ENCODE measurements around the gene FUZ. TPM values are rescaled to one million over a fixed set of nuclear protein-coding genes. Genes with fewer than 3 reads are reported as not detected.

Gene FUZ
- total and polyA plus RNA-seq, 2 of the 4 experiments (the other 2 are of a cell fraction) = 12.1 to 14.3 TPM

DNA sequence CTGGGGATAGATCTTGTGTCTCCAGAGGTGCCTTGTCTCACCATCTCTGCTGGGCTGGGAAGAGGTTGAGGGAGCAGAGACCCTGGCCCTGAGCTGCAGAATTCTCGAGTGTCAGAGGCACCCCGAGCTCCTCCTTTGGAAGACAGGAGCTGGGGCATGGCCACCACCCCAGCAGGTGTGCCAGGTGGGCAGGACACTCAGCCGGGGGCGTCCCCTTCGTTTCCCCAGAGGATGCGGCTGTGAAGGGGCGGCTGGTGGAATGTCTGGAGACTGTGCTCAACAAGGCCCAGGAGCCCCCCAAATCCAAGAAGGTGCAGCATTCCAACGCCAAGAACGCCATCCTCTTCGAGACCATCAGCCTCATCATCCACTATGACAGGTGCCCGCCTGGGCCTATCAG, 14.5 kb downstream of the FUZ start:
- H3K14ac ChIP-seq (replicated peaks; ENCODE audit: low read depth, low read length) = no peak overlapping the region
- H3K27ac ChIP-seq (ENCODE audit: insufficient read depth, low read length) = no peak overlapping the region
- ChIA-PET CTCF (no interaction called here), POLR2A (ENCODE audit: unreplicated experiment) (no interaction called here)
- H2BK15ac ChIP-seq (ENCODE audit: low read depth, low read length) = no peak overlapping the region
- H2BK120ac ChIP-seq (ENCODE audit: low read depth, low read length) = no peak overlapping the region
- H3K9me3 ChIP-seq (ENCODE audit: control insufficient read depth, insufficient read depth, low read length) = no peaks in the 10 kb centered on the region
- dilution Hi-C loops (cut with HindIII; ENCODE audit: low sequenced_read_pairs, unreplicated experiment) (no loop called here), in situ Hi-C loops (cut with MboI; ENCODE audit: low sequenced_read_pairs) (no loop called here), intact Hi-C loops (cut with micrococcal nuclease) (no loop called here)
- H3K36me3 ChIP-seq (ENCODE audit: control insufficient read depth, insufficient read depth, low read length) = peaks cover 68% of the 10 kb centered on the region
- H4K91ac ChIP-seq (ENCODE audit: insufficient read depth, low read depth, low read length) = no peak overlapping the region
- ATAC-seq (ENCODE audit: low read depth) (no peak), DNase-seq (no peak)
- H3K4me3 ChIP-seq (ENCODE audit: insufficient read depth, low read depth, low read length) = no peak overlapping the region
- no peak overlapping the region for H2AK9ac ChIP-seq (replicated peaks; ENCODE audit: low read depth, low read length, poor library complexity)
- no peak overlapping the region for H2BK5ac ChIP-seq (ENCODE audit: low read depth, low read length, poor library complexity, severe bottlenecking)
- no TSS peak for BruUV-seq (replicated peaks)
- no peaks in the 10 kb centered on the region; the same call in 1 of the 2 replicates for H3K4me1 ChIP-seq (ENCODE audit: control insufficient read depth, insufficient read depth, low read length)
- no peak overlapping the region for H2AK5ac ChIP-seq (ENCODE audit: low read depth, low read length)
- H3K79me1 ChIP-seq (ENCODE audit: low read depth in 1 of 2, low read length in 2 of 2) = peaks cover 8 to 26% of the 10 kb centered on the region in 2 experiments; a peak in 3 of 4 replicates
- no peak overlapping the region for H3K56ac ChIP-seq (ENCODE audit: extremely low read depth, insufficient read depth, low read length)
- no peak overlapping the region for H4K5ac ChIP-seq (ENCODE audit: low read depth, low read length)
- no peak overlapping the region for H4K8ac ChIP-seq (ENCODE audit: low read depth in 2 of 2, low read length in 2 of 2)
- 98% methylated on average over 6 of the region's 11 CpGs; no CpG with 5 or more reads in 1 of the 2 experiments for WGBS, 2 experiments (ENCODE audit: extremely low coverage in 2 of 2, insufficient read length in 1 of 2)
- peaks cover 16% of the 10 kb centered on the region for H4K20me1 ChIP-seq (ENCODE audit: insufficient read depth, low read length)
- H3K27me3 ChIP-seq (ENCODE audit: control insufficient read depth, insufficient read depth, low read length) = no peaks in the 10 kb centered on the region
- H3K23ac ChIP-seq (ENCODE audit: low read depth, low read length) = no peak overlapping the region
- H3K4me2 ChIP-seq (ENCODE audit: low read depth, low read length) = no peak overlapping the region
- no peak overlapping the region for H2BK20ac ChIP-seq (ENCODE audit: low read depth, low read length)
- H3K18ac ChIP-seq (ENCODE audit: low read depth, low read length) = no peak overlapping the region
- H2AFZ ChIP-seq (replicated peaks; ENCODE audit: low read length, poor library complexity) = no peak overlapping the region
- H3K9me1 ChIP-seq (ENCODE audit: insufficient read depth, low read length) = 0 out of 2 replicates have a peak, but pooled peaks cover 4% of the 10 kb centered on the region
- H3K4ac ChIP-seq (ENCODE audit: low read depth, low read length) = no peak overlapping the region
- no peak overlapping the region for H3K9ac ChIP-seq (ENCODE audit: low read depth, low read length)
- TF ChIP-seq USF2 (IDR thresholded peaks at IDR 0.05; ENCODE audit: low read depth, low read length) = no peak
- TF ChIP-seq CHD1 (IDR thresholded peaks at IDR 0.05; ENCODE audit: low read depth, low read length) = no peak
- no peak for TF ChIP-seq FOS (IDR thresholded peaks at IDR 0.05; ENCODE audit: low read depth, low read length)
- no peak for TF ChIP-seq CEBPB (IDR thresholded peaks at IDR 0.05; ENCODE audit: low read depth, low read length)
- TF ChIP-seq MAFK (IDR thresholded peaks at IDR 0.05; ENCODE audit: low read depth, low read length) = no peak
- no peak for TF ChIP-seq POLR2A (IDR thresholded peaks at IDR 0.05; ENCODE audit: low read depth, low read length)
- TF ChIP-seq SMC3 (IDR thresholded peaks at IDR 0.05; ENCODE audit: low read depth, low read length) = no peak
- no peak for TF ChIP-seq MAZ (IDR thresholded peaks at IDR 0.05; ENCODE audit: borderline replicate concordance, low read depth, low read length)

All from IMR-90 (cell line).